T-helper 22 cell (primary cell): Measurements from ENCODE around the gene HOXD3.

Source experiments
- DNase-seq: peaks from one replicate; pipeline ENCODE4 v3.0.0-alpha.2; 2020; ENCODE audit warnings: low read depth

Gene HOXD3

DNA sequence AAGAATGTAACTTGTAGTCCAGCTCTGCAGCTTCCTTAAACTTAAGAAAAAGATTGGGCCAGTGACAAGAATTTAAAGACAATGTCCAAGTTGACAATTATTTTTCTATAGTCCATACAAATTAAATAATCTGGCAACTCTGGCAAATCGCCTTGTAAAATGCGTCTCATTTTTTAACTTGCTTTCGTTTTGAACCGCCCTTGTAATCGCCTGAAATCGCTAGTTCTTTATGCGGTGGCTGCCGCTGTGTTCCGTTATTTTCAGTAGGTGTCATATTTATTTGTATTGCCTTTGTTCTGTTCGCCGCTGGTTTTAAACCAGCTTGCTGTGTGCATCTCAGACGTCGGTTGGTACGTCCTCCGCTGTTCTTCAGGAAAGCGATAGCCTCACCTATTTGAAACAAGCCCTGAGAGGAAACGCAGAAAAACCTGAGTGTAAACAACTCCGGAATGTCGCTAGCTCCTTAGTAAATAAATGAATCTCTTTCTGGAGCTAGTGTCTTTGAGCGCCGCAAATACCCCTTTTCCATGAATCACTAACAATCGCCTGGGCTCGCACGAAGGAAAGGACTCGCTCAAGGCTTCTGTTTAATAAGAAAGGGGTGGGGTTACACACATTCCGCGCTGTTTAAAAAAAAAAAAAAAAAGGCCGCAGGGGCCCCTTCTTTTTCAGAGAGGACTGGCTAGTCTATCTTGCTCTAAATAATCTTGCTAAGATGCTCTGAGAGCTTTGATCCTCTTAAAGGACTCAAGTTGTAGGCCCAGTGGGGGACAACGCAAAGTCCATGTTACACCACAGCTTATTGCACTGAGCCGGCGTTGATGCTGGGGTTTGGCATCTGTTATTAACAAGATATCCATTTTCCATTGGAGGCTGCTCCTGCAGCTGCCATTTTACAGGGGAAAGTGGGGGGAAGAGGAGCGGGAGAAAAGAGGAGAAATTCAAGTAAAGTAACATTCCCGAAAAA lies 24.6 kb upstream of the HOXD3 start:
- no peak for DNase-seq

DNA sequence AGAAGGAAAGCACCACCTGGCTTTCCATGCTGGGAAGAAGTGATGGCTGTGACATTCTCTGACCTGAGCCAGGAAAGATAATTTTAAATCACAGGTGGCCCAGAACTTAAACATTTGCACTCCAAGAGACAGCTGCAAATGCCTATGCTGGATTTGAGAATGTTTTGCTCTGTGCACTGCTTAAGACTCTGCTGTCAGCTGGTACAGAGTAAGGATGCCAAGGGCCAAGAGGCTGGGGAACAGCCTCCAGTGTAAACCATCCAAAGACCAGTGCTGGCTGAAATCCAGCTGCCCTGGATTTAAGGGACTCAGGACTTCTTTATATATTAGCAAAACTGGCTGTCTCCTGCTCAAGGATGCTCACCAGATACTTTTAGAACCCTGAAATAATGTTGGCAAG lies 23.7 kb upstream of the HOXD3 start:
- no peak for DNase-seq

DNA sequence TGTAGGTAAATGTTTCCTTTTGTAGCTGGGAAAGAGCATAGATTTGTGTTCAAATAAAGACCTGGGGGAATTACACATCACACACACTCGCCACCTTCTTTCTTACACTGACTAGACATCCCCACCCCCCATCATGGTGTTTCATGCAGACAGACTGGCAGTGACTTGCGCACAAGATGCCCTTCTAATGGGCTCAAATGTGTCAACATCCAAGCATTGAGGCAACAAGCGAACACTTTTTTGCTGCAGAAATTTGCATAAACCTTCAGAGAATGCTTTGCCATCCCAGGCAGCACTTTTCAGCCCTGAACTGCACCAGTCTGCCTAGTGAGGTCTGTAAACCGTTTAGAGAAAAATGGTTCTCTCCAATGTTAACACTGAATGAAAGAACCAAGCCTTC lies 23.1 kb upstream of the HOXD3 start:
- DNase-seq: no peak

GRCh38 chr2:176135035-176135440 lies 22.1 kb upstream of the HOXD3 start:
- DNase-seq: no peak

DNA sequence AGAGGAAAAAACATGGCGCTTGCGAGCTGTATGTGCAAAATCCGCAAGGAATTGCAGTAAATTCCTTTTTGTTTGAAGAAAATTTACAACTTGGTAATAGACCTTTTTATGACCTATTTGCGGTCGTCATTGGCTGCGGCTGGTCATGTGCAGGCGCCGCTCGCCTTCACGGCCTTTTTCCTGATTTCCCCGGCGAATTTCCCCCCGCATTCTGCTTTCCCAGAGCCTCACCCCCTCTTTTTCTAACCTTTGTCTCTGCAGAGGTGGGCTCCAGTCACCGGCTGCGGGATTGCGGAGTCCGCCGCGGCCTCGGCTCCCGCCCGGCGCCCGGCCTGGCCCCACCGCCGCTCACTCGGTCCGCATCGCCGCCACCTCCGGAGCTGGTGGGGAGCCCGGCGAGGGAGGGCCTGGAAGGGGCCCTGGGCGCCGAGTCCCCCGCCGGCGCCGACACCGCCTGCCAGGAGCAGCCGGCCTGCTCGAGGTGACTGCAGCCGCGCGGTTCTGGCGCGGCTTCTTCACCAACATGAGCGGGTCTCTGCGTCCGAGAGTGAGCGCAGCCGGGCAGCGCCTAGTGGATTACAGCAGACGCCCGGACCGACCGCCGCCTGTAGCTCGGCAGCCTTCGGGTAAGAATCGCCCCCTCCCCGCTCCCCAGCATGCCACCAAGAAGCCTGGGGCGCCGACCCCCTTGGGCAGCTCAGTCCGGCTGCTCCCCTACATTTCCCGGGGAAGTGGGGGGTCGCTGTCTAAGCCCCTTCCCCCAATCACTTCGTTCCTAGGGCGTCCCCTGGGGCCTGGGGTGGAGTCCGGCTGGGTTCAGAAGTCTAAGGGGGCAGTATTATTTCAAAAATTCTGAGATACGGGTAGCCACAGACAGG lies 20.5 kb upstream of the HOXD3 start:
- no peak for DNase-seq

- DNase-seq: no peak
Measured at GRCh38 chr2:176137252-176137580, 19.9 kb upstream of the HOXD3 start.

DNA sequence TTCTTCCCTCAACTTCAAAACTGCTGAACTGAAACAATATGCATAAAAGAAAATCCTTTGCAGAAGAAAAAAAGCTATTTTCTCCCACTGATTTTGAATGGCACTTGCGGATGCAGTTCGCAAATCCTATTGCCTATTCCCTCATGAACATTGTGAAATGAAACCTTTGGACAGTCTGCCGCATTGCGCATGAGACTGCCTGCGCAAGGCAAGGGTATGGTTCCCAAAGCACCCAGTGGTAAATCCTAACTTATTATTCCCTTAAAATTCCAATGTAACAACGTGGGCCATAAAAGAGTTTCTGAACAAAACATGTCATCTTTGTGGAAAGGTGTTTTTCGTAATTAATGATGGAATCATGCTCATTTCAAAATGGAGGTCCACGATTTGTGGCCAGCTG lies 19.2 kb upstream of the HOXD3 start:
- DNase-seq: no peak

GRCh38 chr2:176138526-176138922 lies 18.6 kb upstream of the HOXD3 start:
- DNase-seq: no peak

- DNase-seq: no peak
Measured at GRCh38 chr2:176138923-176139660, 18.0 kb upstream of the HOXD3 start.

DNA sequence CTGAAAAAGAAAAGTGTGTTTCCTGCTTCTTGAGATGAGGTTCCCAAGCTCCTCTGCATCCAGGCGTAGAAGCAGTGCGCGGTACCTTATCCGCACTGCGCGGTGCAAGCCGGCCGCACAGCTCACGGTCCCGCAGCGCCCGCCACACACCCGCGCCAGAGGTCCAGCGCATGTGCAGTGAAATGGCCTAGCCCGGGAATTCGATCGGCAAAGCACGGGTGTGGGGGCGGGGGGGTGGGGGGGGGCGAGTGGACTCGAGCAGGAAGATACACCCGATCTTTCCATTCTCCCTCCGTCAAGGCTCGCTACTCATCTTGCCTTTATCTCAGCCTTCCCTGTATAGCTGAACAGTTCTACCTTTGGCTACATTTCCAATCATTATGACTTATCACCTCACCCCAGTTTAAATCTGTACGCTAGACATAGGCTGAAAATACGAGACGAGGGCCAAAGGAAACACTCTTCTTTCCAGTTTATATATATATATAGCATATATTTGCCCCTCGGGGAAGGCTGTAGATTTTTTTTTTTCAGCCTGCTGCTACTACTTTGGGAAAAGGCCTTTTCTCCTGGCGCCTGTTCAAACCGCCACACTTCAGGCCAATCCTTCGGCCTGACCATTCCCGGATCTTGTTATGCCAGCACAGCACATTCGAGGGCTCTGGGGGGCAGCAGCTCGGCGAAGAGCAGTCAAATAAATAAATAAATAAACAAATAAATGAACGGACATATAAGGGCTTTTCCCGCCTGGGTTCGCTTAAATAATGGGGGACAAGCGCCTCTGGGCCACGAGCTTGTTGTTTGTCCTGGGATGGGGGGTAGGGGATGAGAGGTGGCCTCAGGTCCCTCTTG lies 17.2 kb upstream of the HOXD3 start:
- DNase-seq: no peak

DNA sequence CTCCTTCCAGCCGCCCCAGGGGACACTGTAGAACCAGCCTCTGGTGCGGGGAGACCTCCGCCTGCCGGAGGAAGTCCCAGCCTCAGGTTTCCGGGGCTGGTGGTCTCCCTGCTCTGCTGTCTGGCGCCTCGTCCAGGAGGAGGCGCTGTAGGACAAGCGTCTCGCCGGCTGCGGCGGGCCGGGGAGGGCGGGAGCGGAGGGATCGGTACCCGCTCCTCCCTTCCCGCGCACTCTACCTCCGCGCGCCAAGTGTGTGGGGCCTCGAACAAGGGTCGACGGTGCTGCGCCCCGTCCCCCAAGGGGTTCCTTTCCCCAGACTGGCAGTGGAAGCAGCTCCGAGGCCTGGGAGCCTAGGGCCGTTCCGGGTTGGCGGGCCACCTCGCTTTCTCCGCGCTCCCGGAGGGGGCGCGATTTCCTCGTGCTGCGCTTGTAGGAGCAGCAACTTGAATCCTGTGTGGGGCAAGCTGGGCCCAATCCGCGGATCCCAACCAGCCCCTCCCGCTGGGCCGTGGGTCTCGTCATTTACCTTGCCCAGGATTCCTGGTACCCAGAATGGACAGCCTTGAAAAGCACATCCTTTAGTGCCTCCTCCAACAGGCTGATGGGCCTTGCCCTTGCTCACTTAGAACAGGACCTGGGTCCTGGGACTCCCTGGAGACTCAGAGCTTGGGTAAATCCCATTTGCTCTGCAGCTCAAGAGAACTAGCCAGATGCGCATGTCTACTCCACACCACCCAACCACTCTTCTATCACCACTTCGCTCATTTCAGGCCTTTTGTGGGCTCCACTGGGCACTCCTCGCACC lies 16.4 kb upstream of the HOXD3 start:
- DNase-seq: peak; percentile 11

DNA sequence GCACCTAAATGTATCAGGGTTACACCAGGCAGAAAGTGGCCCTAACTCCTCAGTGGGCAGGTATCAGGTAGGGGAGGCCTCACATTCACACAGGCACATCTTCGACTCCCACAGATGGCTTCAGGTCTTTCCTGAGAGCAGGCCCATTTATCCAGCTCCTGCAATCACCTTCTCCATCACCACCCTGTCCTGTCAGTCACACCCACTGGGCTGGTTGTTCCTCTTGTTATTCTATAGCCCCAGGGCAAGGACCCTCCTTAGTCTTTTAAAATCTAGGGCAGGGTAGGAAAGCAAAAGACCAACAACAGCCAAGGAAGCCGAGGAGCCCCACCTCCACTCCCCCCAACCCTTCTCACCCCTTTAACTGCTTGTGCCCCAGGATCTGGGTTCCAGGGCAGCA lies 14.8 kb upstream of the HOXD3 start:
- no peak for DNase-seq

GRCh38 chr2:176145085-176145969 lies 11.8 kb upstream of the HOXD3 start:
- DNase-seq: no peak

DNA sequence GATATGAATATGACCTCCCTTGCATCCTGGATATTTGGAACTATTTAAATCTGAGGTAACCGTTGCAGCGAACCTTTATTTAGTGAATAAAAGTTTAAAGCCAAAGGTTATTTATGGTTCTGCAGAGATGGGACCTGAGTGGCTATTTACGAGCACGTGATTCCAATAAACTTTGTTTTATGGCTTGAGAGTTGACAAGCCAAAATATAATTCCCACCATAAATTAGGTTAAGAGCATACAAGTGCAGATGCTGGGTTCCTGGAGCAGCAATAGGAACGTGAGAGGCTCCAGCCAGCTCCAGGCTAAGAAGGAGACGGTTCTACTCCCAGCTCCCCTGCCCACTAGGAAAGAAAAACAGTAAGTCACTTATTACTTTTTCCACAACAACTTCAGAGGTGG lies 11.0 kb upstream of the HOXD3 start:
- no peak for DNase-seq

- no peak for DNase-seq
Measured at GRCh38 chr2:176146645-176147044, 10.5 kb upstream of the HOXD3 start.

DNA sequence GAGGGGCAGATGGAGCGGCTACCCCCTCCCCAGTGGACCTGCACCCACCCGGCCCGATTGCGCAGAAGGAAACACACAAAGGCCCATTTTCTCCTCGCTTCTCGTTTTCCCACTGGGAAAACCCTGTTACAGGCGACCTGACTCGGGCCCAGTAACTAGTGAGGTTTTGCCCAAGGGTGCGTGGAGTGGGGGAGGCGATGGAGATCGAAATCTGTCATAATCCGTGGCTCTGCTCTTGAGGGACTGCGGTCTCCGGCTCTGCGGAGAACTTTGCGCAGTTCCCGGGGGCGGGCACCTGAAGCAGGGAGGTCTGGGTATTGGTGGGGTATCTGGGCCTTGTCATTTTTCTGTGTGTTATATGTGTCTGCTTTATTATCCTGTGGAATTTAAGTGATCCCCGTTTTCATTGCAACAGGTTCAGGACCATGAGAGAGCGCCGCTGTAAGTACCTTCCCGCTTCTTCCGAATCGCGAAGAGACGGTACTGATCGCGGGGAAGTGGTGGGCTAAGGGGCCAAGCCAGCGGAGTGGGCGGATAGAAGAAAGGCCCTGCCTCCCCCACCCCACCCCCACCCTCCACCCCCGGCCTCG lies 9.8 kb upstream of the HOXD3 start:
- no peak for DNase-seq

GRCh38 chr2:176147800-176148496 lies 9.2 kb upstream of the HOXD3 start:
- no peak for DNase-seq

DNA sequence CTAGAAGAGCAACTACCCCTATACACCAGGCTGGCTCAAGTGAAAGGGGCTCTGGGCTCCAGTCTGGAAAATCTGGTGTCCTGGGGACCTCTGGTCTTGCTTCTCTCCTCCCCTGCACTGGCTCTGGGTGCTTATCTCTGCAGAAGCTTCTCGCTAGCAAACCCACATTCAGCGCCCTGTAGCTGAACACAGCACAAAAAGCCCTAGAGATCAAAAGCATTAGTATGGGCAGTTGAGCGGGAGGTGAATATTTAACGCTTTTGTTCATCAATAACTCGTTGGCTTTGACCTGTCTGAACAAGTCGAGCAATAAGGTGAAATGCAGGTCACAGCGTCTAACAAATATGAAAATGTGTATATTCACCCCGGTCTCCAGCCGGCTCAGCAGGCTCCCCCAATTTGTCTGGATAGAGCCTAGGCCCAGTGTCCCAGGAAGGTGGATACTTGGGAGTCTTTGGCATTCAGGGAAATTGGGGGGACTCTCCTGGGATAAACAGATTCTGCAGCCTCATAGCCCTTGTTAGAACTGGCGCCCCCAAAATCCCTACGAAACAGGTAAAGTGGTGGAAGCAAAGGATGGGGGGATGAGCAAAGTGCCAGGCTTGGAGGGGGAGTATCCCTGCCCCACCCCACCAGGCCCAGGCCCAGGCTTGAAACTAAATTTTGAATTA lies 8.2 kb upstream of the HOXD3 start:
- DNase-seq: no peak
